Immature natural killer cell (primary cell): ENCODE results near the gene ACTN1. TPM values are rescaled to one million over a fixed set of nuclear protein-coding genes. Genes with fewer than 3 reads are reported as not detected.

Experiments
- polyA plus RNA-seq, 3 donors: library from polyadenylated mRNA; unstranded; fragments of 300-500 nt; fragmentation: Illumina TruSeq; gene quantifications; one replicate each; pipeline ENCODE4 v1.2.3, GENCODE V29; 2021

Gene ACTN1
- polyA plus RNA-seq, 3 donors from 2014 or later, result 5.2 to 9.7 (median 9.3) TPM

Other genes with a start within 250 kb of the ACTN1 start
- gene ZFP36L1, start 186.2 kb downstream of the ACTN1 start, polyA plus RNA-seq, result 100 to 1,000 TPM in 1 of 3 donors, 10 to 100 TPM in 2; 36.6 to 126 (median 61.8) TPM
- gene DCAF5, start 173.8 kb upstream of the ACTN1 start, polyA plus RNA-seq, result 100 to 1,000 TPM in 1 of 3 donors, 10 to 100 TPM in 2; 68.7 to 121 (median 71.6) TPM
- 1 to 10 TPM; 2.2 to 4.8 (median 3.5) TPM for gene EXD2, start 212.2 kb upstream of the ACTN1 start, polyA plus RNA-seq